NCI-H128 (cell line): ENCODE measurements around the gene AGAP3.

ENCODE experiments used
- DNase-seq: peaks from one replicate; lab custom pipeline; 2025; ENCODE audit not compliant: unreplicated experiment; lab: John Stamatoyannopoulos, UW

The AGAP3 gene

DNA sequence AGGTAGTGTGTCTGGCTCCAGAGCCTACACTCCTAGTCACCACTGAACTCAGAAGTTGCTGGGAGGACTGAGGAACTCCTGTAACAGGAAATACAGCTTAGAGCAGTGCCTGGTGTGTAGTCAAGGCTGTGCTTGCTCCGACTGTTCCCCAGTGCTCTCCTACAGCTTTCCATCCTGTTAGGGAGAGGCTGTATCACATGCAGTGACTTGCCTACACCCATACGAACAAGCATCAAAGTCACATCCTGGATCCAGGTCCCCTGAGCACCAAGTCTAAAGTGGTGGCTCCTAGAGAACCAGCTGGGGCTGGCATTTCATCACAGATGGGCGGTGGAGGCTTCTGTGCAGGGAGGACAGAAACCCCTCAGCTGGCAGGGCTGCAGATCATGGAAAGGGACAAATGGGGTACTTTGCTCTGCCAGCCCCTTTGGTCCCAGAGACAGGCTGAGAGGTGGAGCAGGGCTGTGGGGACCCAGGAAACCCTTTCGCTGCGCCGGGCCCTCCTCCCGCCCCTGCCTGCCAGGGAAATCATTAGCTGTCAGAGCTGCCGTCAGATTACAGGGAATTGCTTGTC is 93.1 kb downstream of the AGAP3 start:
- DNase-seq = no peak

DNA sequence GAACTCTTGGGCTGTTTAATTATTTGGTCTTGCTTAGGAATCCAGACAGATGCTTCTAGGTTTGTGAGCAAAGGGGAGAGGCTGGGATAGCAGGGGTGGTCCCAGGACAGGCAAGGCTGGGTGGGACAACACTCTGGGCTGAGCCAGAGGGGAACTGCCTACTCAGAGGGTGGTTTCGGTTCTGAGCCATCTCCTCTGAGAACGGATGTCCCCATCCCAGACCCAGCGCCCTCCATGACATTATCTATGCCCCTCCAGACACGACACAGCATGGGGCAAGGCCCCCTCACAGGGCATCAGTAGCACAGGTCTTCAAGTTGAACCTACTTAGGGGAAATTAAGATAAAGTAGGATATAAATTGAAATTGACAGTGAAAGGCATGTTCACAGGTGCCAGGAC is 93.7 kb downstream of the AGAP3 start:
- DNase-seq = no peak

DNA sequence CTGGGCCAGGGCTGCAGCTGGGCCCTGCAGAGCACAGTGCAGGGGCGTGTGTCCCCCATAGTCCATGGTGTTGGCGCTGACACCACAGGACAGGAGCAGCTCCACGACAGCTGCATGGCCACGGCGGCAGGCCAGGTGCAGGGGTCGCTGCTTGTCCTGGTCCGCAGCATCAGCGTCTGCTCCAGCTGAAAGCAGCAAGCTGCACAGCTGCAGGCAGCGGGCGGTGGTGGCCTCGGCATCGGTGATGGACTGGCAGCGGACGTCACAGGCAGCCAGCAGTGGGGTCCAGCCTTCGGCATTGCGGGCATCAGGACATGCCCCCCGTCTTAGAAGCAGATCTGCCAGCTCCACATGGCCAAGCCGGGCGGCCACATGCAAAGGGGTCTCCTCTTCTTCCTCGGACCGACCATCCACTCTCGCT is 94.7 kb downstream of the AGAP3 start:
- no peak for DNase-seq

DNA sequence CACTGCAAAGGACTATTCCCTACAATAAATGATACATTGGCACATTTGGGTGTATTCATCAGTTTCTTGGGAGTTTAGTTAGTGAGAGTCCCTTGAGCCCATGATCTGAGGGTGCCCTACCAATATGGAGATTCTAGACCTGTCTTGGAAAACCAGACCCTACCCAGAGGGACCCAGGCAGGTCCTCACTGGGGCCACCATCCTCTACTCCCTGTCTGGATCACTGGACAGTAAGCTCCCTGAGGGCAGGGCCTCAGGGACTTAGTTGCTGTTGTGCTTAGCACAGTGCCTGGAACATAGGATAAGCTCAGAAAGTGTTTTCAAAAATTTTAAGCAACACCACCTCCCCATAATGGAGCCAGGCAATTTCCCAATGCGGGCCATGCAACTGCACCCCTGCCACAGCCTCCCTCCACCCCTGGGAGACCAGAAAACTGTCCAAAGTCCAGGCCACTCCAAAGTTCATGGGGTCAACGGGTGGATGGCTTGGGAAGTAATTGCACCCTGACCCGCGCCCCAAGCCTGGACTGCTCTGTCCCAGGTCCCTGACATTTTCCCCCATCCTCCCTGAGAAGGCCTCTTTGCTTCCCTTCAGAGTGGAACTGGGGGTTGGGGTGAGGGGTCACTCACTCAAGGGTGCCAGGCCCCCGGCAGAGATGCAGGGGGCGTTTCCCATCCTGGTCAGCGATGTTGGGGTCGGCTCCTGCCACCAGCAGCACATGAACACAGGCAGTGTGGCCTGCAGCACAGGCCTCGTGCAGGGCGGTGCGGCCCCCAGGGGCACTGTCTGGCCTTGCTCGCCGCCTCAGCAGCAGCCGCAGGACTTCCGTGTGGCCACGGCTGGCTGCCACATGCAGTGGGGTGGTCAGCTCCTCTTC is 99.7 kb downstream of the AGAP3 start:
- no peak for DNase-seq

DNA sequence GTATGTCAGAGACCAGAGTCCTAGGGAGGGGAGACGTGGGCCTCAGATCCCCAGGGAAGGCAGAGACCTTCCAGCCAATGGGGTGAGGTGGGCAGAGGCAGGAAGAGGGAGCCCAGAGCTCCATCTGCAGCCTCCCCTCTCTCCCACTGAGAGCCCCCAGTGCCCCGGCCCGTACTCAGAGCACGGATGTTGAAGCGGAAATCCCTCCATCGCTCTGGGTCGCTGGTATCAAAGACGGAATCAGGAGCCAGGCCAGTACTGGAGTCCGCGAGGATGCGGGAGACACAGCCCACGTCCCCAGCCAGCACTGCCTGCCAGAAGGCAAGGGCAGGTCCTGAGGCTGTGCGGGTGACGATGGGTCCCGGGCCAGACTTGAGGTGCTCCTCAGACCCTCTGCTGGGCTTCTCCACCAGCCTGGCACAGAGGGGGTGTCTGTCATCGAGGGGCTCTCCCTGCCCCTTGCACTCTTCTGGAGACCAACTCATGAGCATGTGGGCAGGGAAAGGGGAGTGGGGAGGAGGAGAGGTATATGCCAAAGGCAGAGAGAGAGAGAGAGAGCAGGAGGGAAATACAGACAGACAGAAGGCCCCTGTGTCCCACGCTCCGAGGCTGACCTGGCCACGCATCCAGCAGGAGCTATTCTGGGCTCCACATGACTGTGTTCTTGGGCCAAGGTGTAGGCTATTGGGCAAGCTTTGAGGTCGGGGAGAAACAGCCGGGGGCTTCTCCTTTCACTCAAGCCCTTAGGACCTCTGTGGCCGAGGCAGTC is 100.5 kb downstream of the AGAP3 start, which contains the start of gene ASB10:
TSS of gene ASB10 (minus strand) at position 611 of the 769 bp plus-strand sequence. CDS start at position 491, 120 bp downstream.
- DNase-seq = no peak

DNA sequence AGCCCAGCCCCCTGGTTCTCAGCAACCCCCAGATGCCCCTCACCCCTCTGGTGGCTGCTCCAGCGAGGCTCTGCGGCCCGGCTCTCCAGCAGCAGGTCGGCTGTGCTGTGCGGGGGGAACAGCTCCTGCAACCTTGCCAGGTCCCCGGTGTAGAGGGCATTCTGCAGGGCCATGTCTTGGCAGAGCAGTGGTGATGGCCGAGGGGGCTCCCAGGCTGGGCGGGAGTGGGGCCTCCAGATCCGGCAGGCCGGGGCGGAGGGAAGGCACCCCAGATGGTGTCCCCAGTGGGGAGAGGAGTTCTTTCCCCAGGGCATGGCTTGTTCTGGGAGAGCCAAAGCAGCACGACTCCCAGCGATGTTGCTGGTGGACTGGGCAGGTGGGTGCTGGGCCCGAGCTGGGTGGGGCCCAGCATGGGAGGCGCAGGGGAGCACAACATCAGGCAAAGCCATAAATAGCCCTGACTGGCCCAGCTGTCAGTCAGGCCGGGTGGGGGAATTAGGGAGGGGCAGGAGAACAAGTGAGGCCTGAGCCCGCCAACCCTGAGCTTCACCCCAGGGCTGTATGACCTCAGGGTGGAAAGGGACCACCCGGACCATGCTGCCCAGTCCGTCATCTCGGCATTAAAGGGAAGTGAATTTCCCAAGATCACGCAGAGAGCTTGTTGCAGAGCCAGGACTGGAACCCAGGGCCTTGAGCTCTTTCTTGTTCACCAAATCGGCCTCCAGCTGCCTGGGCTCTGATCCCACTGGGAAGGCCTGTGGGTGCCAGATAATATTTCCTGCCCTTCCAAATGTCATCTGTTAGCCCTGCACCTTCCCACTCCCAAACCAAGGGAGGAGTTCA is 101.4 kb downstream of the AGAP3 start:
- no peak for DNase-seq

DNA sequence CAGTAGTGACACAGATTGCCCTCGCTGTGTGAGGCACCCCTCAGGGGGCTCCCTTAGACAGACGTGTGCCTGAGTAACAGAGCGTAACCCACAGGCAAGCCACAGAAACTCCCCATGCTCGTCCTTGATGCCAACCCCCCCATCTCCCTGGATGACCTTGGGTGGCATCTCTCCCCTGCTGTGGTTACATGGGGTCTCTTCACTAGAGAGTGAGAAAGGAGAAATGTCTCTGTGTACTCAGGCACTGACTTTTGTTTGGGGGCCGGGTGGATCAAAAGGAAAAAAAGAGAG is 101.9 kb downstream of the AGAP3 start:
- DNase-seq = no peak

DNA sequence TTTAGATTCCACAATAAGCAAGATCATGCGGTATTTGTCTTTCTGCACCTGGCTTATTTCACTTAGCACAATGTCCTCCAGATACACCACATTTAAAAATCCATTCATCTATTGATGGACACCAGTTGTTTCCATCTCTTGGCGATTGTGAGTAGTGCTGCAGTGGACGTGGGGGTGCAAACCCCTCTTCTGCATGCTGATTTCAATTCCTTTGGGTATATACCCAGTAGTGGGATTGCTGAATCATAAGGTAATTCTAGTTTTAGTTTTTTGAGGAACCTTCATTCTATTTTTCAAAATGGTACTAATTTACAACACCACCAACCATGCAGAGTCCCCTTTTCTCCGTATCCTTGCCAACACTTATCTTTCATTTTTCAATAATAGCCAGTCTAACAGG is 102.8 kb downstream of the AGAP3 start:
- no peak for DNase-seq

DNA sequence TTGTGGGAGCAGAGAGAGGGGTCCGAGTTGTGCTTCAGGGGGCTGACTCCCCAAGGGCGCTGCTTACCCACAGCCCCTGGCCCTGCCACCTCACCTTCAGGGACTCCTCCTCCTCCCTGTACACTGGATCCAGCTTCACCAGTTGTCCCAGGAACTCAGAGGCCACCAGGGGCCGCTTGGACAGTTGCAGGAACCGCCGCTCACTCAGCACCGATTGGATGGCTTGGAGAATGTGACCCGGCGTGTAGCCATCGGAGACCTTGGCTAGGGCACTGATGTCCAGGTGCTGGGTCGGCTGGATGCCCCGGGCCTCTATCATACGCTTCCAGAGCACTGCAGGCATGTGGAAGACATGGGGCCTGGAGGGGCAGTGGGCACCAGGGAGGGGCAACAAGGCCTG is 105.3 kb downstream of the AGAP3 start:
- no peak for DNase-seq

DNA sequence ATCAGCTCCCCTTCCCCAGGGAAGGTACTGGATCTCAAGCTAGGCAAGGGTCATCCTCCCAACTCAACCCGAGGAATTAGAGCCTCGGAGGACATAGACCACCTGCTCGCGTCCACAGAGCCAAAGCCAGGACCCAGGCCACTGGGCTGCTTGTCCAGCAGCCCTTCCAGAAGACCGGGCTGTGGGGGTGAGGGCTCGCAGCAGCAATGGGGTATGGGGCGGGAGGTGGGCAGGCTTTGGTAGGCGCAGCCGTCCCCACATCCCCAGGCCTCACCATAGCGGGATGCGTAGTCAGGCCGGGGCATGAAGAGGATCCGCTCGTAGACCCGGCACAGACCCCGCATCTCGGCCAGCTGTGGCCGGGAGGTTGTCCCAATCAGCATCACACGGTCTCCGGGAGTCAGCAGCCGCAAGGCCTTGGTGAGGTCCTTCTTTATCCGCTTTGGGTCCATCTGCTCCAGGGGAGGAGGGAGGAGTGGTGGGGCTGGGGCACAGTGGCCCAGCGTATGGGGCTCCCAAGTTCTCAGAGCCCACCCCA is 105.8 kb downstream of the AGAP3 start:
- no peak for DNase-seq

DNA sequence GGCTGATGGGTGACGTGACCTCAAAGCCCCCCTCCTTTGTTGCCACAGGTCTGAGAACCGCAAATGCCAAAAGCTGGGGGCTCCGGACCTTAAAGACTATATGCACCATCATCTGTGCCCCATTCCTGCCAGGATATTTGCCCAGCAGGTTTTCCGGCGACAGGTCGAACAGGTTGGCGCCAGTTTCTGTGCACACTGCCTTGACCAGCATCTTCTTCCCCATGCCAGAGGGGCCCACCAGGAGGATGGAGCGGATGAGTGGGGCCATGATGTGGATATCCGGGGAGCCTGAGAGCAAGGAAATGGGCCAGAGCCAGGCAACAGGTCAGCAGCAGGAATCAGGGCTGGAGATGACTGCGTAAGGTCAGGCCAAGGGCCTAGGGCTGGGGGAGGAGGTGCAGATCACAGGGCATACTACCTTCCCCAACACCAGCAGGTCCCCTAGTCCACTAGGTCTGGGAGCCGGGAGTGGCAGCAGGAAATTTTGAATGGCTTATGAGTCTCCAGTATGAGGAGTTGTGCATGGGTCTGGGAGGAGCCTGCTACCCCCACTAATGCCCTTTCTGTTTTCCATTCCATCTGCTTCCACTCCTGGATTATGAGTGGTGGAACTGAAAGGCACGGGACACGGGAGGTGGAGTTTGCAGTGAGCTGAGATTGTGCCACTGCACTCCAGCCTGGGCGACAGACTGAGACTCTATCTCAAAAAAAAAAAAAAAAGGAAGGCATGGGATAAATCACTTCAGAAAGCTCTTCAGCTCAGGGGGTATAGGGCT is 107.1 kb downstream of the AGAP3 start:
- no peak for DNase-seq
